GM03348 (cell line): ENCODE results near the gene MSGN1.
"Not testable (repeated sequence)": the region's sequence is repeated elsewhere in the genome, so short reads cannot be mapped to it uniquely, and the experiment has no call there.

Experiments used
- DNase-seq: peaks from one replicate; pipeline ENCODE4 v3.0.0; 2012; ENCODE audit warnings: low spot score

Gene MSGN1

DNA sequence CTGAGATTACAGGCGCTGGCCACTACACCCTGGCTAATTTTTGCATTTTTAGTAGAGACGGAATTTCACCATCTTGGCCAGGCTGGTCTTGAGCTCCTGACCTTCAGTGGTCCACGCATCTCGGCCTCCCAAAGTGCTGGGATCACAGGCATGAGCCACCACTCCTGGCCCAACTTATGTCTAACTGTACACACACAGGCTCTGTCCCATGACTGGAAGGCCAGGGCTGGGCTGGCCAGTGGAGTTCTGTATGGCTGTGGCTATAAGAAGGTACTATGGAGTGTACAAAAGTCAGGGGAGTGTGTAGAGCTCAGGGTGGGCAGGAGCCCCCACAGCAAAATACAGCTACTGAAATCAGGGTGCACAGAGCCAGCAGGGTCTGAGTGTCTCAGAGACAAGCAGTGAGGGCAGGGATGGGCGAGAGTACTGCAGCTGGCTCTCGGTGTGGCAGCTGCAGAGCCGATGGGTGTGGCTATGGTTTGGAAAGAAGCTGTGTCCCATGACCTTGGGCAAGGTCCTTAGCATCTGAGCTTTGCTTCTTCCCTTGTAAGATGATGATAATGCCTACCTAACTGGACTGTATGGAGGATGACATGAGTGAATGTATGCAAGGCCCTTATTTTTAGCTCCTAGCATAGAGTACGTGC lies 10.4 kb upstream of the MSGN1 start:
- no peak for DNase-seq

DNA sequence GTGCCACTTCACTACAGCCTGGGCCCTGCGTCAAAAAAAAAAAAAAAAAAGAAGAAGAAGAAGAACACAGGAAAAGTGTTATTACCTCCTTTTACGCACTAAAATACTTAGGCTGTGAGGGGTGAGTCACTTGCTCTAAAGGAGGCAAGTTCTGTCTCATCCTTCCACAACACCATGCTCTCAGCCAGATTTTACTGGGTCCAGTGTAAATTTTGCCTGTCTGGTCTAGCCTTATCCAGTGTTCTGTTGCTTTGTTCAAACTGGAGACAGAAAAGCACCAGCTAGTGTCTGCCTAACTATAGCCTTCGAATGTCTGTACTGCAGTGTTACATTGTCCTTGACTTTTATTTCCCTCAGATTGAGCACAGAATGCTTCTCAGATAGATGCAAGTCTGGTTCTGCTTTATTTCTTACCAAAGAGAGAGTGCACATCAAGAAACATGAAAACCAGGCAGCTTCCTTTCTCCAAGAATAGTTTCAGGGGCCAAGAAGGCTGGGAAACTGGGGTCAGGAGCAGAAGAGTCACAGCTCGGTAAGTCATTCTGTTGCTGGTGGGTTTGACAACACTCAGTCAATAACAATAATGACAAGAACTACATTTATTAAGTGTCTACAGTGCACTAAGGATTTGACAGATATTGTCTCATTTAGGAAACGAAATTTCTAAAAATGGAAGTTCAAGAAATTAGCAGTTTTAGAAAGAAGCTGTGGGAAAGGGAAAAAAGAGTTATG lies 3.1 kb upstream of the MSGN1 start:
- DNase-seq, result peak; percentile 75

DNA sequence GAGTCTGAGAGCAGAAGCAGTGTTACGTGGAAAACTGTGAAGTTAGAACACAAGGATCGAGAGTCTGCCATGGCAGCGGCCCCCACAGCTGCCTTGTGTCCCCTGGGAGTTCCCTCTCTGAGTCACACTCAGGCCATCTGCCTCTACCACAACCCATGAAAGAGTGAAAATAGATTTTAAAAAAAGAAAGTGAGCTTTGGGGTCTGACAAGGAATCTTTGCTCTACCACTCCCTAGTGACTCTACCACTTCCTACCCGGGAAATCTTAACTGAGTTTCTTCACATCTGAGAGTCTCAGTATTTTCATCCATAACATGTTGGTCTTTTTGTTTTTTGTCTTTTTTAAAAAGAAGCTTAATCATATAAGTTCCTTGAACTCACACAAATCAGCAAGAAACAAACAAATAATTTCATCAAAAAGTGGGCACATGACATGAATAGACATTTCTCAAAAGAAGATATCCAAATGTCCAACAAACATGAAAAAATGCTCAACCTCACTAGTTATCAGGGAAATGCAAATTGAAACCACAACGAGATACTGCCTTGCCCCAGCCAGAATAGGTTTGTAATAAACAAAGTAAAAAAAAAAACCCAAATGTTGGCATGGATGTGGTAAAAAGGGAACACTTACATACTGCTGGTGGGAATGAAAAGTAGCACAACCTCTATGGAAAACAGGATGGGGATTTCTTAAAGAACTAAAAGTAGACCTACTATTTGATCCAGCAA lies 2.4 kb upstream of the MSGN1 start:
- DNase-seq, result peak; percentile 78

DNA sequence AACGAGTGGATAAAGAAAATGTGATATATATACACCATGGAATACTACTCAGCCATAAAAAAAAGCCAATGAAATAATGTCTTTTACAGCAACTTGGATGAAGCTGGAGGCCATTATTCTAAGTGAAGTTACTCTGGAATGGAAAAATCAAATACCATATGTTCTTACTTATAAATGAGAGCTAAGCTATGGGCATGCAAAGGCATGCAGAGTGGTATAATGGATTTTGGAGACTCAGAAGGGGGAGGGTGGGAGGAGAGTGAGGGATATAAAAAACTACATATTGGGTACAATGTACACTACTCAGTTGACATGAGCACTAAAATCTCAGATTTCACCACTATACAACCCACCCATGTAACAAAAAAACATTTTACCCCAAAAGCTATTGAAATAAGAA lies 1.7 kb upstream of the MSGN1 start:
- no peak for DNase-seq

DNA sequence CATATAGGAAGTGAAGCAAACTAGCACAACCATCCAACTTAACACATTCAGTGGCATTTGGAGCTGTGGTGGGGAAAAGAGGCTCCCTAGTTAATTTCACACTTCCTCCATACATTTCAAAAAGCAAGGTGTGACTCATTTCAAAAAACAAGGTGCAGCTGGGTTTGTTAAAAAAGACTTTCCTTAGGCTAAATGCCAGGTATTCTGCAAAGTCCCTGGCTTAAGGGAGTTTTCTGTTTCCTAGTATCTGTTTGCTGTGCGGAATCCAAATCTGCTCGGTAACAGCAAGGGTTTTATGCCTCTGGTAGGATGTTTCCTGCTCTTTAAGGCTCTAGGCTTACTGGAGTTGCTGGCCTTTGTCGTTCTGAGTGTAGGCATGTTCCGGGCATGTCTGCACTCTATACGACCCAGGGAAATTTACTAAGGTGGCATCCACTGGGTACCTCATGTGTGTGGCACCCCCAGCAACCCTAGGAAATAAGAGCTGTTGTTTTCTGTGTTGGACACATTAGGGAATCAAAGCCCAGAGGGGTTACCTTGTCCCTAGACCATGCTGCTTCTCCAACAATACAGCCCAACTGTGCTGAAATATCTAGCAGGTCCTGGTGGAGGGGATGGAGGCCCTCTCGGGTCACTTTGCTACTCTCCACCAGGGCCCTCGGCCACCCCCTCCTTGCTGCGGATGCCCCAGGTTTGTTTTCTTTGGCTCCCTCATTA lies 634 bp upstream of the MSGN1 start:
- DNase-seq, result no peak

DNA sequence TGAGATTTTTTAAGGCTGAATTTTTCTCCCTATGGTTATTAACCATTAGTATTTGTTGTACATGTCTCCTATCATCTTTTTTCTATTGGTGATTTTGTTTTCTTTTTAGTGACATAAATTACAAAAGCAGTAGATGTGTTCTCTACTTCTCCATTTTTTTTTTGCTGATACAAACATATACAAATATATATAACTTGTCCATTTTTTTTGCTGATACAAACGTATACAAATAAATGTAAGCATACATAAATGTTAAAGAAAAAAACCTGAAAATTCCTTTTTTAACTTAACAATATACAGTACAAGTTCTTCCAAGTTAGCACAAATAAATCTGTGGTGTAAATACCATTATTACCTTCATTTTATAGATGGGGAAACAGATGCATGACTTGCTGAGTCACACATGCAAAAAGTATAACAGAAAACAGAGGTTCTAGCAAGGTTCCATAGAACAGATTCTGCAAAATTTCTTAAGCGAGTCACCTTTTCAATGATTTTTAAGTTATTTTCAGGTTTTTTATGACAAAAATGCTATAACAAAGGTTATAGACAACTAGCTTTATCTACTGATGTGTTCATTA lies 2.1 kb downstream of the MSGN1 start:
- DNase-seq, result no peak

DNA sequence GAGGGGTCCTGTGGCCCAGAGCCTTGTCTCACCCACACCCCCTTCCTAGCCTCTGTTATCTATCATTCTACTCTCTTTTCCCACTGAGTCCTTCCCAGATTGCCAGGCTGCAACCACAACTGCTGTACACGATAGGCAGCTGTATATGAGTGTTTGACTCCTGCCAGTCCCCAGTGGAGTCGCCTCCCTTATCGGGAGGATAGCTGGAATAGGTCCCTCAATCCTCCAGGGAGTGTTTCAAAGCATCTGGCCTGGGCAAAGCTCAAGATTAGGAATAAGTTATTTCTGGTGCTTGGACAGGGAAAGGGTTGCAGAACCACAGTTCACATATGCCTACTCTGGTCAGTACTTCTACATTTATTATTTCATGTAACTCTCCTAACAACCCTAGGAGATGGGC lies 4.8 kb downstream of the MSGN1 start:
- no peak for DNase-seq

DNA sequence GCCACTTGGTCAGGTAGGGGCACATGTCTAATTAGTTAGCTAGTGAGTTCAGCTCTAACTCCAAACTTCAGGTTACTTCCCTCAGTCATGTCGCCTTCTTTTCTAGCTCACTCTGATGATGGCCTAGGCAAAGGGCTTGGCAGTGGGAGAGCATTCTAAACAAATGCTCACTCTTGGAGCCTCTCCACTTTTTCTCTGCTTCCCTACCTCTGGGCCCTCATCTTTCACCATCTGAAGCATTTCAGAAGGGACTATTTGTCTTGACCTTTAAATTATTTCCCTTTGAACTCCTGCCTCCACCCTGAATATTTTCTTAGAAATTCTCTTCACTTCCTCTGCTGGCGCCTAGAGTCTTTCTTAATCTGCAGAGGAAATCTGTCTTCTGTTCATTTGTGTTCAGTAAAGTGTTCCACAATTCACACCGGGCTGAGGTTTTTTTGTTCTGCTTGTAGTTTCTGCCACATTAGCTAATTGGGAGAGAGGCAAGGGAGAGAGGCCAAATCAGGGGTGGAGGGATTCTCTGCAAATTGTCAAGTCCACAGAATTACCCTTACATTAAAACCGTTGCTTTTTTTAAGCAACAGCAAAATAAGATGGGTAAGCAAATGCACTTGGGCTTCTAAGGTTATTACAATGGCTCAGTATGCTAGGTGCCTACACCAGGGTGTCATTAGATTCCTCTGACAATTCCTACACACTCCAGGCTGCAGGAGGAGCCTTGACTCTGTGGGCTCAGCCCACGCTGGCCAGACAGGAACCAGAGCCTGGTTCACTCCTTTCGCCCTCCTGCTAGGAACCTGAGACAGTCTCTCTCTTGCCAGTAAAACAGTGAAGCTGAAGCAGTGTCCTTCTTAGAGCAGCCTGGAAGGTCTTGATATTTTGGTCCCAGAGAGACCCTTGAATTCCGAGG lies 5.5 kb downstream of the MSGN1 start:
- no peak for DNase-seq

DNA sequence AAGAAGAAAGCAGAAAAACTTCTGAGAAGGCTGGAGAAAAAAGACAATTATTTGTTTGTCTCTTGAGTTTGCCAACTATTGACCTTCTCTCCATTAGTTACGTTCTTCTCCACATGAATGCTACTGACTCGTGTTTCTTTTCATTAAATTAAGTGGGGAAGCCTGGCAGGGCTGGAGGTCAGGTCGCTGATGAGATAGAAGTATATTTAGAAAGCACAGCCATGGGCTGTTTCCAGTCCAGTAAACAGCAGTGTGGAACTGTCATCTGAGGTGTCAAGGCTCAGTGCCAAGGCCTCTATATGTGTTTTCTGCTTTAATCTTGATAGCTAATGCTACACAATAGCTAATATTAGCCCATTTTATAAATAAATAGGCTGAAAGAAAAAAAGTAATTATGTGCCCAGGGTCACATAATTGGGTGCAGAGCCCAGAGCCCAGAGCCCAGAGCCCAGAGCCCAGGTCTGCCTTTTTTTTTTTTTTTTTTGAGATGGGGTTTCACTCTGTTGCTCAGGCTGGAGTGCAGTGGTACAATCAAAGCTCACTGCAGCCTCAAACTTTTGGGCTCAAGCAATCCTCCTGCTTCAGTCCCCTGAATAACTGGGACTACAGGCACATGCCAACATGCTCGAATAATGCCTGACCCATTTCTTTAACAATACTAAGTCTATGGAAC lies 6.3 kb downstream of the MSGN1 start:
- DNase-seq, result no peak

DNA sequence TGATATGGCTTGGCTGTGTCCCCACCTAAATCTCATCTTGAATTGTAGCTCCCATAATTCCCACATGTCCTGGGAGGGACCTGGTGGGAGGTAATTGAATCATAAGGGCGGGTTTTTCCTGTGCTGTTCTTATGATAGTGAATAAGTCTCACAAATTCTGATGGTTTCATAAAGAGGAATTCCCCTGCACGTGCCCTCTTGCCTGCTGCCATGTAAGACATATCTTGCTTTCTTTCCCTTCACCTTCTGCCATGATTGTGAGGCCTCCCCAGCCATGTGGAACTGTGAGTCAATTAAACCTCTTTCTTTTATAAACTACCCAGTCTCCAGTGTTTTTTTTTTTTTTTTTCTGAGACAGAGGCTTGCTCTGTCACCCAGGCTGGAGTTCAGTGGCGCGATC lies 7.4 kb downstream of the MSGN1 start:
- not testable (repeated sequence) for DNase-seq

DNA sequence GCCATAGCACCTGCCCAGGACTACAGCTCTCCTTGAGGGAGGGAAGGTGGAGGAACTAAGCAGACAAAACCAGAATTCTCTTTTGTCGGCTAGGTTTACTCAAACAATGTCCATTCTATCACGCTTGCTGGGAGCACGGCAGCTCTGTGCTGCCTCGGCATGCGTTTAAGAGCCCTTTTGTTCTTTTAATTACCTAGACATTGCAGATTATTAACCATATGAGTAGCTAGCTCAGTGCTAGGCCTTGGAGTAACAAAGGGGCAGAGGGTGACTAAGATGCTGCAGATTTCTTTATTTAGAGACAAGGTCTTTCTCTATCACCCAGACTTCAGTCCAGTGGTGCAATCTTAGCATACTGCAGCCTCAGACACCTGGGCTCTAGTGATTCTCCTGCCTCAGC lies 11.1 kb downstream of the MSGN1 start:
- no peak for DNase-seq

DNA sequence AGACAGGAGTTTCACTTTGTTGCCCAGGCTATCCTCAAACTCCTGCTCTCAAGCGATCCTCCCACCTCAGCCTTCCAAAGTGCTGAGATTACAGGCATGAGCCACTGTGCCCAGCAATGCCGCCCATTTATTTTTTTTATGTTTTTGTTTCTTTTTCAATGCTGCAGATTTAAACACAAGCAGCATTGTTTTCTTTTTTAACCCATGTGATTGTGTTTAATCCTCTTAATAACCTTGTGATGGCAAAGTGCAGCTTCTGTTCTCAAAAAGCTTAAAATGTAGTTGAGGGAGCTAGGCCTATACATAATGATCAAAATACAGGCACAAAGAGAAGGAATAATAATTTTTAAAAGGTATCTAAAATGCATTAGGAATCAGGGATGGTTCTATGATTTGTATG lies 11.5 kb downstream of the MSGN1 start:
- no peak for DNase-seq

DNA sequence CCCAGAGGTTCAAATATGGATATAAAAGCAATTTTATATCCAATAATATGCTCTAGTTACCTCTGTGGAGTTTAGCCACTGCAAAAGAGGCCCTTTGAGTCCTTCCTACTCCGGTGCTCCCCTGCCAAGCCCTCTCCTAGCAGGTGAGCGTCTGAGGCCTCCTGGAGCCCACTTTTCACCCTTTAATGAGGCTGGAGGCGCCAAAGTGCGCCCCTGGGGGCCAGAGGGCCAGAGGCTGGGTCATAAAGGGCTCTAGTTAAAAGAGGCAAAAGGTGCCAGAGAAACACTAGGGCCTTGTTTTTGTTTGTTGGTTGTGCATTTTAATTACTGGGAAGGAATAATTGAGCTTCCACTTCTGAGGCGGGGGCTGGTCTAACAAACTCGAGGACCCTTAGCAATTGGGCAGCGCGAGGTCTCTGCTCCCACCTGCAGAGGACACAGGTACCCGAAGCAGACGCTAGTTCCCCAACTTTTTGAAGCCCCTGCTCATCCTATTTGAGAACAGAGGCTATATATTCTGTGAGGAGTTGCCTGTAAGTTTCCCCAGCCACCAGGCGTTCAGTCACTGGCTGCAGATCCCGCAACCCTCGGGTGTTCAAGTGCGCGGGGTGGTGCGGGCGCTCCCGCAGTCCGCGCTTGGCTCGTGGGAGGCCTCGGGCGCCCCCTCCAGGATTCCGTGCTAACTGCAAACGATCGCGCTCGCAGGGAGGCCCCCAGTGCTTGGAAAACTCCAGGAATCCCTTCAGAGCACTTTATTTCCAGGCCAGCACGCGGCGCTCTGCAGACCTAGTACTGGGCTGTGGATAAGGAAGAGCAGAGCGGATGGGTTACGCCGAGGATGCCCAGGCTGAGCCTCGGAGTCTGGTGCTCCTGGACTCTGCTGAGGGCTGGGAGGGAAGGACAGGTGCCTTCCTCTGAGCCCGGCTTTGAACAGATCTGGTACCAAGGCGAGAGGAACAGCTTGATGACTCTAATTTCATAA lies 14.1 kb downstream of the MSGN1 start:
- DNase-seq, result peak; percentile 91

DNA sequence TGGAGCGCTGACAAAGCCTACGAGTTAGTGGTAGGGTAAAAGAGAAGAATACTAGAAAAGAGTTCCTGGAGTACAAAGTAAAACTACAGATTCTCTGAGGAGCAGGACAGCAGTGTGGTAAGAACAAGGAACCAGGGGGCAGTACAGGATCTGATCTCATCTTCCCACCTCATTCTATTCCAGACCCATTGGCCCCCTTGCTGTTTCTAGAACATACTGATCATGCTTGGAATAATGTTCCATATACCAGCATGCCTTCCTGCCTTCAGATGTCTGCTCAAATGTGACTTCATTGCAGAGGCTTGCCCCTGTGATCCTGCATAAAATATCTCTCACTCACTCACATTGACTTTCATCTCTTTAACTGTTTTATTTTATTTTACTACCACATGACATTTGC lies 19.3 kb downstream of the MSGN1 start:
- DNase-seq, result no peak

DNA sequence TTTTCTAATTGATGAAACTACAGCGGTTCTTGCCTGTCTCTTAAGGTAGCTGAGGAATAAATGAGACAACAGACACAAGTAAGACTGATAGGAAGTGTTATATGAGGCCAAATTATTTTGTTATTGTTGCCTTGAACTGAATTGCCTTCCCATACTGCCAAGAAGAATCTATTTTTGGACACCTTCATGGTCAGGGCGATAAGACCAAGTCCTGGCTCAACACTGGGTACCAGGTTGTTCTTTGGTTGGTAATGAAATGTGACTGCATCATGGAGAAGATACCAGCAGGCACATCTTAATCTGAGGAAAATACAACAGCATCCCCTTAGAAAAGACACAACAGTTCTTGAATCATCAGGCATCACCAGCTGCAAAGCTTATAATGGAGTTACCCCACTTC lies 23.7 kb downstream of the MSGN1 start:
- DNase-seq, result no peak

DNA sequence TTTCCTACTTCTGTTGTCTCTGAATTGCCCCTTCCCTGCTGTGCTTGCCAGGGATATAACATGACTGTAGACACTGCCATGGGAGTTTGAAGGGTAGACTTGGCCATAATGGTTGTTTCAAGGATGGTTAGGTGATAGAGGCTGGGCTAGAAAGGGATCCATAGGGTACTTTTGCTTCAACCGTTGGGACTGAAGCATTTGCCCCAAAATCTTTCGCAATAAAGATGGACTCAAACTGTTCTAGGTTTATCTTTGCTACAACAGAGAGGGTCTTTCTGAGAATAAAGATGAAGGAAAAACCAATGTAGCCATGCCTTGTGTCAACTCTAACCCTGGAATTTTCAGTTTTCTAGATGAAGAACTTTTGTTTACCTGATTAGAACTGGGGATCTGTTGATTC lies 27.2 kb downstream of the MSGN1 start:
- no peak for DNase-seq

DNA sequence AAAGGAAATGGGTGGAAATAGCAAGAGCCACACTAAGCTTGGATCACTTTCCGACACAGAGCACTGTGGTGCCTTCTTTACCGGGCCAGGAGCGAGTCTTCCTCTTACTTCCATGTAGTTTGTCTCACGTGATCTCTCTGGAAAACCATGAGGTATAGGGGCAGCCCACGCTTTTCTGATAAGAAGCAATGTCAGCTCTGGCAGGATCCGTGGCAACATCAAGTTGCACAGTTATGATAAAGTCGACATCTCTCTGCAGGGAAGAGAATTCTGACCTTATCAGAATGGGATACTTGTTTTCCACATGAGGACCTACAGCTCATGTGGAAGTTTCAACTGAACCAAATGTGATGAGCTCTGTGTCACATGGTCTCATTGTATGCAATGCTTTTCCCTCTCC lies 29.5 kb downstream of the MSGN1 start:
- no peak for DNase-seq

DNA sequence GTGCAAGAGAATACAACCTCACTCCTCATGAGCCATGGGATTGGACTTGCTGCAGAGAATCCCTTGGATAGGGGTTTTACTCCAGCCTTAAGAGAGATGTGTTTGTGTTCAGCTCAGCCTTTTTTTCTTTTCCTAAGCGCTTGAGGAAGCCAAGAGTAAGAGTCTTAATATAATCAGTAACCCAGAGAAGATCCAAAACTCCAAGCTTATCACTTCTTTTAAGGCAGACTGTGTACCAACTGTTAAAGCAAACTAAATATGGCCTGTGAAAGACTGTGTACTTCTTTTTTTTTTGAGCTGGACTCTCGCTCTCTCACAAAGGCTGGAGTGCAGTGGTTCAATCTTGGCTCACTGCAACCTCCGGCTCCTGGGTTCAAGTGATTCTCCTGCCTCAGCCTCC lies 30.4 kb downstream of the MSGN1 start:
- no peak for DNase-seq

DNA sequence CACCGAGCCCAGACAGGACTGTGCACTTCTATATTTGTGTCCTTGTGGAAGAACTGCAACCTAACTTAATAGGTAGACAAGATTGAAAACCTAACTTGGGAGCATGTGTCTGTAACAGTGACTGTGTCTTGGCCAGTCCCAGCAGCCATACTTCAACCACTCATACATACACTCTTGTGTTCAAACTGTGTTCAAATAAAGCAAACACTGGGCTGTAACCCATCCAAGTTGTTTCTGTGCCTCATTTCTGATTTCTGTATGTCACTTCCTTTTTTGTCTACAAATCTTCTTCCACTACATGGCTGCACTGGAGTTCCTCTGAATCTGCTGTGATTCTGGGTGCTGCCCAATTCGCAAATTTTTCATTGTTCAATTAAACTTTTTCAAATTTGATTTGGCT lies 31.0 kb downstream of the MSGN1 start:
- DNase-seq, result no peak
